HG03442 (cell line): ENCODE data around the gene GLRX5.
A peak's percentile ranks its signal among the peaks of the same experiment; 100 is the strongest.
"Not testable (repeated sequence)": the region's sequence is repeated elsewhere in the genome, so short reads cannot be mapped to it uniquely, and the experiment has no call there.

Experiments used
- ATAC-seq: cut with Tn5 transposase; IDR thresholded peaks from one replicate; pipeline ENCODE4 v1.9.1; 2021; ENCODE audit warnings: mild to moderate bottlenecking, moderate library complexity; ENCODE audit not compliant: unreplicated experiment

The GLRX5 gene

GRCh38 chr14:95549656-95550585 is 15.1 kb downstream of the GLRX5 start:
- ATAC-seq: no peak

GRCh38 chr14:95551435-95551834 is 16.6 kb downstream of the GLRX5 start:
- ATAC-seq: no peak

GRCh38 chr14:95553141-95553540 is 18.3 kb downstream of the GLRX5 start:
- ATAC-seq: no peak

GRCh38 chr14:95555053-95555452 is 20.2 kb downstream of the GLRX5 start:
- ATAC-seq: no peak

GRCh38 chr14:95557291-95557690 is 22.4 kb downstream of the GLRX5 start:
- ATAC-seq: no peak

GRCh38 chr14:95557832-95558231 is 23.0 kb downstream of the GLRX5 start:
- no peak for ATAC-seq

- ATAC-seq: no peak
These were observed 24.4 kb downstream of the GLRX5 start for GRCh38 chr14:95559203-95559602.

GRCh38 chr14:95561001-95561412 is 26.2 kb downstream of the GLRX5 start:
- peak; percentile 92 for ATAC-seq

- ATAC-seq: no peak
These were observed 28.2 kb downstream of the GLRX5 start for GRCh38 chr14:95562892-95563685.

- ATAC-seq: no peak
These were observed 29.2 kb downstream of the GLRX5 start for GRCh38 chr14:95564060-95564459.

- ATAC-seq: no peak
These were observed 34.6 kb downstream of the GLRX5 start for GRCh38 chr14:95569440-95569839.

GRCh38 chr14:95573313-95573712 is 38.5 kb downstream of the GLRX5 start:
- no peak for ATAC-seq

- ATAC-seq: no peak
These were observed 41.1 kb downstream of the GLRX5 start for GRCh38 chr14:95575840-95576473.

GRCh38 chr14:95577067-95577800 is 42.4 kb downstream of the GLRX5 start:
- peak; percentile 96 for ATAC-seq

- ATAC-seq: no peak
These were observed 43.0 kb downstream of the GLRX5 start for GRCh38 chr14:95577870-95578269.

GRCh38 chr14:95583836-95584617 is 49.2 kb downstream of the GLRX5 start:
- ATAC-seq: not testable (repeated sequence)

- no peak for ATAC-seq
These were observed 51.2 kb downstream of the GLRX5 start for GRCh38 chr14:95585953-95586620.

- ATAC-seq: not testable (repeated sequence)
These were observed 56.3 kb downstream of the GLRX5 start for GRCh38 chr14:95591182-95591581.
